Measurements from ENCODE around the gene MRPS25.

DNA sequence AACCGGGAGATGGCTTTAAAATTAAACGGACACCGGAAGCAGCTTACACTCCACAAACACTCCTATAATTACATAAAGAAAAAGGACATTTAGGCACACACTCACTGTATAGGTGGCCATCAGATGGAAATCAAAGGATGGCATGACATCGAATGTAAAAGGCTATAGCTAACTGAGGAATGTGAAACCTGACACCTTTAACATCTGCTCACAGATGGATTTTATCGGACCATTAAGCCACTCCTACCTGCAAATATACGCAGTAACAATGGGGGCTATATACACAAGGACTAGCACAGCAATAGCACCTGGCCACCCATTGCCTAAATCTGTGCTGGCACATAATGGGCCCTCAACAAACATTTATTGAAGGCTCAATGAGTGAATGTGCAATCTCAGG is 48.4 kb upstream of the MRPS25 start:
- no peak for TF ChIP-seq CTCF (IDR thresholded peaks at IDR 0.05)
- no peak for TF ChIP-seq TCF7L2 (IDR thresholded peaks at IDR 0.05; ENCODE audit: low read depth, low read length)
